ENCODE data around the gene GXYLT2.
"Not testable (repeated sequence)": the region's sequence is repeated elsewhere in the genome, so short reads cannot be mapped to it uniquely, and the experiment has no call there.

GXYLT2 gene

DNA sequence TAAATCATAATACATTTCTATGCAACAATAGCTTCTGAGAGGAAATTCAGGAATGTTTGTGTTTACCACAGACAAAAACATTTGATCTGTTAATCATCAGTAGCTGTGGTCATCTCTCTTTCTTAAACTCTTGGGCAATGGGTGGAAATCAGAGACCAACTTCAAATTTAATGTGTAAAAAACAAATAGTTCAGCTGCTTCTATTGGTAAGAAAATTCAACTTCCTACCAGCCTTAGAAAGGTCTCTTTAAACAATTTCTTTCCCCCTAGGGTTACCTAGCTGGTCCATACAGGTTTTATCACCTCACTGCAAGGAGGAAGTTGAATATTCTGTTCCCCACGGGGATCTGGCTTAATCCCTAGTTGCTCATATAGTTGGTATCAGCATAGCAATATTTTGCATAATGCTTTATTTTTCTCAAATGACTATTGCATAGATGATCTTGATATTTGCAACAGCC is 88.5 kb downstream of the GXYLT2 start:
- no peak for DNase-seq

DNA sequence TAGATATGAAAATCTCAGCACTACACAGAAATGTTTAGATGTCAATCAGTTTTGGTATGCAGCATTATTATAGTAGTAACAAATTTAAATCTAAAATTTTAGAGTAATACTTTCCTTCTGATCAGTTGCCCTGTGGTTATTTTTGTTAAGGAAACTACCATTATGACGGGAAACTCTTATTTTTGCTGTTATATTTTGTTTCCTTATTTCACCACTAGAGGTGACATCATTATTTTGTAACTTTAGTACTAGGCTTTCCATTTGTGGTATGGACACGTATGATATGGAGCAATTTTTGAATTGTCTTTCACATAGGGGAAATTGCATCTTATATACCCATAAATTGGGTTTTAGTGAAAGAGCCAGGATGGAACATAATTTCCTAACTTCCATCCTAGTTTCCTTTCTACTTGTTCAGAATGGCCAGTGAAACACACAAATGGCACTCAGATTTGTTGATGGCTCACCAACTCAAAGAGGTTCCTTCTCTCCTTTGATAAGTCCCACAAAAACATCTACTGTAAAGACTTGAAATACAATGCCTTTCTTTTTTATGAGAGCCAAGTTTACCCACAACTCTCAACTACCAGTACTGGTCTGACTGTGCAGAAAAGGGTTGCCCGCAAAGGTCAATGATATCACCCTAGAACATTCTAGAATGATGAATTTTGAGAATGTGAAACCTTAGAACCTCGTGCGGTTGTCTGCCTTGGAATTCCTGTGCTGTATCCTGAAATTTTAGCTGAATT is 89.4 kb downstream of the GXYLT2 start:
- DNase-seq = no peak

DNA sequence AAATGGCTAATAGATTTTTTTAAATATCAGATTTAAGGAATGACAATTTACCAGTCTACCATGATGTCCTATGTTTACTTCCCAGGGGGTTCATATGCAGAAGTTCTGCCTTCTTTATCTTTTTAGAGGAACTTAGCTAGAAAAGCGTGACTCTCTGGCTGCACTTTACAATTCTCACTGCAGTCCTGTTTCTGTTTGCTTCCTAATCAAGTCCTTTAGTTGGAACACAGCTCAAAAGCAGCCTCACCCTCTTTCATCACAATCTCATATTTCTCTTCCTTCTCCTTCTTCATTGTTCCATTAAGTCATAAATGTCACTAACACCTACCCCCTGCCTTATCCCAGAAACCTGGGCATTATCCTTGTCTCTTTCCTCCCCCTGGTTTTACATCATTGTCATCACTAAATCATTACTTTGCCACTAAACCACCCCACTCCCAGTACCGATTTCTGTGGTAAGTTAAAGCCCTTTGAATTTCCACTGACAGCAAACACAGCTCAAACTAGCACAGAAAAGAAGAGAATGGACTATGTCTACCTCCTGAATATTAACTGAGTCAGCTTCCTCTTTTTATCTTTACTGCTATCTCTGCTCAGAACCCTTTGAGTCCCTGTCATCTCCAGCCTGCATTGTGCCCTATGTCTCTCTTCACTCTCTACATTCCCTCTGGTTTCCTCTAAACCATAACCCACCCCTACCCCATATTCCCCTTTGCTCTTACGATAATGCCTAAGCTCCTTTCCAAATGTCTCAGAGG is 94.9 kb downstream of the GXYLT2 start:
- DNase-seq = no peak

DNA sequence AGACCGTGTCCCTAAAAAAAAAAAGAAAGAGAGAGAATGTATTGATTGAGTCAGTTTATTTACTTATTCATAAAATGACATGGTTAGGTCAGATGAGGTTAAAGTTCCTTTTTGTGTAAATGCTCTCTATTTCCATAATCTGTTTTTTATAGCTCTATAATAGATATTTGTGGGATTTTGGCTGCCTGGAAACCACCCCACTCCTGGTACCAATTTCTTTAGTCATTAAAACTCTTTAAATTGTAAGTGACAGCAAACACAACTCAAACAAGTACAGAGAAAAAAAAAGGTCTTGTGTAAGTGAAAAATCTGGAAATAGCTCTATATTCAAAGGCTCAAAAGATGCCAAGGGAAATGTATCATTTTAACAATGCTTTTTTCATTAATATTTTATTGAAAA is 97.7 kb downstream of the GXYLT2 start:
- no peak for DNase-seq

DNA sequence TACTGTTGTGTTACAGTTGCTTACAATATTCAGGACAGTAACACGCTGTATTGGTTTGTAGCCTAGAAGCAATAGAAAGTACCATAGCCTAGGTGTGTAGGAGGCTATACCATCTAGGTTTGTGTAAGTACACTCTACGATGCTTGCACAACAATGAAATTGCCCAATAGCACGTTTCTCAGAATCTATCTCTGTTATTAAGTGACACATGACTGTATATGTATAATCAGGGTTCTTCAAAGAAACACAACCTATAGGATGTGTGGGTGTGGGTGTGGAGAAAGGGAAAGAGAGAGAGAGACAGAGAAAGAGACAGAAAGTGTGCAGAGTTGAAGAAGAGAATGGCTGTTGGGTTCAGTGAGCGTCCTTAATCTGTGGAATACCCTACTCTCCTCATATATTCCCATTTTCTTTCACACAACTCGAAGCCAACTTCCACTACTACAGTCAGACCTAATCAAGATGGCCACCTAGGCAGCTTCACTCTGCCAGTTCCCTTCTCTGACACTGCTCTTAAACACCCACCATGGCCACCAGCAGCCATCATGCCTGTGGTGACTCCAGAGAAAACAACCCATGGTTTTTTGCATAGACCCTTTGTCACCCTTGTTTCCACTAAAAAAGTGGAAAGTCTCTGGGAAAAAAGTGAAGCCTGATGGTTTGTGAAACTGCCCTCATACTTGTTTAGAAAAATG is 103.0 kb downstream of the GXYLT2 start:
- DNase-seq = no peak

DNA sequence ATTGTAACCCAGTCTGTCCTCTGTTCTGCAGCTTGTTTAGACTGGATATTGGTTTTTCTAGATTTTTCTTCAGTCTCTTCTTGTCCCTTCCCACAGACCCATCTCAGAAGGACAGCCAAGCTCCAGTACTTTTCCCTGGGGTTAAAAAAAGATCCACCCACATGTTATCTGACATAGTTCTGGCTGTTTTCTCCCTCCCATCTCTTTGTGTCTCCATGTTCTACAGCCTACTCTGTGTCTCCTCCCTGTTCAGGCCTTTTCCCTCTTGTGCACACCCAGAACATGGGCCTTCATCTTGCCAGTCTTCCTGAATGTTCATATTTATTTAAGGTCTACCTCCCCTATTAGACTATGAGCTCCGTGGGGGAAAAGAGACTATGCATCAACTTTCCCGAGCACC is 103.7 kb downstream of the GXYLT2 start:
- DNase-seq = no peak

DNA sequence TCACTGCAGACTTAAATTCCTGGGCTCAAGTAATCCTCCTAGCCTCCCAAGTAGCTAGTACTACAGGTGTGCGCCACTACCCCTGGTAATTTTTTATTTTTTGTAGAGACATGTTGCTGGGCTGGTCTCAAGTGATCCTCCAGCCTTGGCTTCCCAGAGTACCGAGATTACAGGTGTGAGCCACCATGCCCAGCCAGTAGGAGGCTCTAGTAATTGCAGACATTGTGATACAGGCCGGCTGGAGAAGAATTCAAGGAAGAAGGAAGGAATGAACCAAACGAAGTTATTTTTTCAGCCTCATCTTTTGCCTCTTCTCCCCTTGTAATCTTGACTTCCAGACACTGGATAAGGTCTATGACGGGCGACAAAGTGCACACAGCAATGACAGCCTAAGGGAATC is 105.5 kb downstream of the GXYLT2 start:
- DNase-seq = no peak

DNA sequence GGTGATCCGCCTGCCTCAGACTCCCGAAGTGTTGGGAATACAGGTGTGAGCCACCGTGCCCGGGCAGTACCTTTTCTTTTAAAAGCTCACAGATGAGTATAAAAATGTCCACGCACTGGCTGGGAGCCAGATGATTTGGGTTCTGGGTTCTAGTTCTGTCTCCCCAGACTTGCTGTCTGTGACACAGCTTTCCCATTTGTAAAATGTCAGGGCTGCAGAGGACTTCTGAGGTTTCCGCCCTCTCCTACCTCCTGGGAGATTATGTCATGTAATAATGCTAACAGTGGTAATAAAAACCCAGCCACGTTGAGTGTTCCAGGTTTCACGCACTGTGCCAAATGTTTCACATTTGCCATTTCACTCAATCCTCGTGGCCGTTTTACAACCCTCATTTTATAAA is 107.5 kb downstream of the GXYLT2 start:
- DNase-seq = no peak

DNA sequence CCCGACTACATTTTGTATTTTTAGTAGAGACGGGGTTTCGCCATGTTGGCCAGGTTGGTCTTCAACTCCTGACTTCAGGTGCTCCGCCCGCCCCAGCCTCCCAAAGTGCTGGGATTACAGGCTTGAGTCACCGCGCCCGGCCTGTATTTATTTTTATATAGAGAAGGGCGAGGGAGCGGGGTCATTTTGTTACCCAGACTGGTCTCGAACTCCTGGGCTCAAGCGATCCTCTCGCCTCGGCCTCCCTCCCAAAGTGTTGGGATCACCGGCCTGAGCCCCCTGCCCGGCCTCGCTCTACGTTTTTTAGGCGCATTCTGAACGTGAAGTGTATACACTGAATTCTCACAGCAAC is 108.3 kb downstream of the GXYLT2 start:
- DNase-seq = no peak

DNA sequence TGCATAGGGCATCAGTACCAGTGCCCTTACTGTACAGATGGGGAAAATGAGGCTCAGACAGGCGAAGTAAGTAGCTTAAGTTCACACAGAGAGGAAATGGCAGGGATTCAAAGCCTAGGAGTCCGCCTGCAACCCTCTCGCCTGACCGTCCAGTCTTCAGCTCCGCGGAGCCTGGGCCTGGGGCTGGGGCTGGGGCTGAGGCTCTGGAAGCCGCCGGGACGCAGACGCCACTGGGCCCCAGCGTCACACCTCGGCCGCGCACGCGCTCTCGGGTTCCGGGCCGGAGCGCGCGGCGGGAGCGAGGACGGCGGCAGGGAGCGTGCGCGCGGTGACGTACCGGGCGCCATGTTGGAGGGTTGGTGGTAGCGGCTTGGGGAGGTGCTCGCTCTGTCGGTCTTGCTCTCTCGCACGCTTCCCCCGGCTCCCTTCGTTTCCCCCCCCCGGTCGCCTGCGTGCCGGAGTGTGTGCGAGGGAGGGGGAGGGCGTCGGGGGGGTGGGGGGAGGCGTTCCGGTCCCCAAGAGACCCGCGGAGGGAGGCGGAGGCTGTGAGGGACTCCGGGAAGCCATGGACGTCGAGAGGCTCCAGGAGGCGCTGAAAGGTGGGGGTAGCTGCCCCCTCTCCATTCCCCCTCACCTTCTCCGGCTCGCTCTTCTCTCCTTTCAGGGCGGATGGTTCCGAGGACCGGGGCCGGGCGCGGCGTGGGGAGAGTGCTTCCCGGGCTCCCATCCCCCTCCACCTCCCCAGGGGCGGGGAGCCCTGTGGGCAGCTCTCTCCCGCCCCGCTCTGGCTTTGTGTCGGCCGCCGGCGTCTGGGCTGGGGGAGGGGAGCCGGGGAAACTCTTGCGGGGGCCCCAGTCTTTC is 108.9 kb downstream of the GXYLT2 start, which contains the start of gene PPP4R2:
TSS of gene PPP4R2 (plus strand) at position 339 of the 861 bp plus-strand sequence. CDS start at position 566, 227 bp downstream.
- DNase-seq = peak; percentile 70 to 81

DNA sequence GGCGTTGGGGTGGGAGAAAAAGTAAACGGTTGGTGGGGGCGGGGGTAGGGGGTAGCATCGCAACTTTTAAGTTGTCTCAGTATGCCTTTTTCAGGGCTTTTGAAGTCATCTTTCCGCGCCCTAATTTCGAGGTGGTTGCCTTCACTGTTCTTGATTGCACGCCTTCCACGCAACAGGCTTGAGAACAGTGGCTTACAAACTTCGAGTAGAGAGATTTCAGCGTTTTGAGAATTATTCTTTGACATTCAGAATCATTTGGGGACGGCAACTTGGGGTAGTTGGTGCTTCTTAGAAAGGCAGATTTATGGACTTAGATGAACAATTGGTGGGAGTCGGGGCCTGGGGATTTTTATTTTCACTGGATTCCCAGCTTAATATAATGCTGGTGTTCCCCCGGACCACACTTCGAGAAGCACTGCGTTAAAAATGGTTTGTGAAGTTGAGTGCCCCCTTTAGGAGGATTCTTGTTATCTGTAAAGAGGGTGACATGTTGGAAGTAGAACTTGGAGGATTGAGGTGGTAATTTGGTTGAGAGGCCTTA is 109.6 kb downstream of the GXYLT2 start:
- peak; percentile 14 to 58 for DNase-seq

DNA sequence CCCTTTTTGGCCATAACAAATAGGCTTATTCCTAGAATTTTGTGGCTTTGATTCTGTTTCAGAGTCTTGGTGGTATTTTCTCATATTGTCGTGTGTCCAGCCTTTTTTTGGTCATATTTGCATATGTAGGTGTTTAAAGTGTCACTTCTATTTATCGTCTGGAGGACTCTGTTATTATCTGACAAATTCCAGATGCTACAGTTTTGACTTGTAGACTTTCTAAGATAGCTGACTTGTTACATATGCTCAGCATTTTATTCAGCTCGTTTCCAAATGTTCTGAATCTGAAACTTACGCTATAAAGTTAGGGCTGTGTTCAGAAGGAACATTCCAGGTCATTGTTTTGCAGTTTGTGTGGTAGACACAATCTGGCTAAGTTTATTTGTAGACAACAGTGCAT is 110.6 kb downstream of the GXYLT2 start:
- no peak for DNase-seq

DNA sequence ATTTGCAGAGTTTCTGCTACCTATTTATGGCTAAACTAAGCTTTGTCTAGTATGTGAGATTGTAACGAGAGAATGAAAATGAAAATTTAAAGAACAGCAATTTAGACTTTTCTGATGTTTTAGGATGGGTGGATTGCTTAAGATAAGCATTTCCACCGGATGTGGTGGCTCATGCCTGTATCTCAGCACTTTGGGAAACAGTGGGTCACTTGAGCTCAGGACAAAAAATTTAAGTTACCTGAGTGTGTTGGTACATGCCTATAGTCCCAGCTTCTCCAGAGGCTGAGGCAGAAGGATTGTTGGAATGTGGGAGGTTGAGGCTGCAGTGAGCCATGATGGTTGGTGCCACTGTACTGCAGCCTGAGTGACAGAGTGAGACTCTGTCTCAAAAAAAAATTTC is 112.1 kb downstream of the GXYLT2 start:
- DNase-seq = no peak

DNA sequence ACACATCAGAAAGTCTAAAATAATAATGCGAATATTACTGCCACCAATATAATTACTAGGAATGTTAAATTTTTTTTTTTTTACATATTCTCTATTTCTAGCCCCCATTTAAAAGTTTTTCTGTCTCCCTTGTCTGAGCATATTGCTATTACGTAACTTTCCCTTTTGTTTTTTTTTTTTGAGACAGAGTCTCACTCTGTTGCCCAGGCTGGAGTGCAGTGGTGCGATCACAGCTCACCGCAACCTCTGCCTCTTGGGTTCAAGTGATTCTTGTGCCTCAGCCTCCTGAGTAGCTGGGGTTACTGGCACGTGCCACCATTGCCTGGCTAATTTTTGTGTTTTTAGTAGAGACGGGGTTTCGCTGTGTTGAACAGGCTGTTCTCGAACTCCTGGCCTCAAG is 115.2 kb downstream of the GXYLT2 start:
- DNase-seq = not testable (repeated sequence)

DNA sequence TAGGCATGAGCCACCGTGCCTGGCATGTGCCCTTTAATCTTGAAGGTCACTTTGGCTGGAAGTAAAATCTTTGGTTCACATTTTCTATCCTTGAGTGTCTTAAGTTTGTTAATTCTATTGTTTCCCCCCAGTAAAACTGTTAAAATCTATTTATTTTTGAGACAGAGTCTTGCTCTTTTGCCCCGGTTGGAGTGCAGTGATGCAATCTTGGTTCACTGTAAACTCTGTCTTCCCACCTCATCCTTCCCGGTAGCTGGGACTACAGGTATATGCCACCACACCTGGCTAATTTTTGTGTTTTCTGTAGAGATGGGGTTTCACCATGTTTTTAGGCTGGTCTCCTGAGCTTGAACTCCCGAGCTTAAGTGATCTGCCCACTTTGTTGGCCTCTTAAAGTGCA is 116.5 kb downstream of the GXYLT2 start:
- no peak for DNase-seq

DNA sequence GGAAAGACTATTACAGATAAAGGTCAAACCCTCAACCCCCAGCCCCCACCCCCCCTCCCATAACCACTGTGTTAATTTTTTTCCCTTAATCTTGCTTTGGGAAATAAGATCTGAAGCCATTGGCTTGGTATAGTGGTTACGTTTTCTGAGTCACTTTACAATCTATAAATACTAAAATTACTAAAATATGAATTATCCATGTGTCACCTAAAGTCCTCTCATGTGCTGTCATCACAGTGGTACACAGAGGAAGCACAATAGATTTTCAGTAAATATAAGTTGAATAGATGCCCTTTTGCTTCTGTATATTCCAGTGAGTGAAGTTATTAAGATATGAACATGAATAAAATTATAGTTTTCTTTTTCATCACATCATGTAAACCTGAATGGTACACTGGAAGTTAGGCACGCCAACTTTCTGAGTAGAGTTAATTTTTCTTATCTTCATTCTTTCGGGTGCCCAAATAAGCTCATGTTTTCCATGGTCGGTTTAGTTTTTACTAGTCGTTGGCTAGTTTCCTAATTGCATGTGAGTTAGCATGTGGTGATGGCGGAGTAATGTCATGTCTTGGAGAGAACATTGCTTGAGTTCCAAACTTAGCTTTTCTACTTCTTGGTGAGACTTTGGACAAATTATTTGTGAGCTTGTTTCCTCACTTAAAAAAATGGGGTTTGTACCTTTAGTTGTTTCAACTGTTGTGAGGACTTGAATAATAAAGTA is 120.3 kb downstream of the GXYLT2 start:
- DNase-seq = no peak

DNA sequence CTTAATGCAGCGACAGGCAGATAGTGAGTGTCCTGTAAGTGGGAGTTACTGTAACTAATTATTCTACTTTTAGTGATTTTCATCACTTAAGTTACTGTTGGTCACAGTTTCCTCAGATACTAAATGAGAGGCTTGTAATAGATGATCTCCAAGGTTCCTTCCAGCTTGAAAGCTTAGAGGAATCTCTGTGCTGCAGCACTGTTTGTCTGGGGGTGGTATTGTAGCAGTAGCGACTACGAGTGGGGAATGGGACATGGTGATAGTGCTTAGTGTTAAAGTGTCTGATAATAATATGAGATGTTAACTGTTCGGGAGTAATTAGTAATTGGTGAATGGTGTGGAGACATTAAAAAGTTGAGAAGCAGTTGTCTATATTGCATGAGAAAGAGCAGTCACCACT is 121.2 kb downstream of the GXYLT2 start:
- DNase-seq = no peak

DNA sequence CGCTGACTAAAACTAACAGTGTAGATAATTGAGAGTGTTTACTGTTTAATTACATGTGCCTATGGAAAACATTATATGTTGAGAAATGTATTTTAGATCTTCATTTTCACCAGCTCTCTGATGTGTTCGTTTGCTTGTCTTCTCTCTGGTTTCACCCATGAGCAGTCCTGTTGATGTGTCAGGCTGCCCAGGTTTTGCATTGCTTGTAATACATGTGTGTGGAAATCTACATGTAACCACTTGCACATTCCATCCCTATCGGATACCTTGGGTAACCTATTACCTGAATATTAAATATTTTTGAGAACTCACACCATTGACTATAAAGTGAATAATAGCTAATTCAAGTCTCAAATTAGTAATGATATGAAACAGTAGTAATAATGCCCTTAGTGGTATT is 121.9 kb downstream of the GXYLT2 start:
- DNase-seq = no peak

DNA sequence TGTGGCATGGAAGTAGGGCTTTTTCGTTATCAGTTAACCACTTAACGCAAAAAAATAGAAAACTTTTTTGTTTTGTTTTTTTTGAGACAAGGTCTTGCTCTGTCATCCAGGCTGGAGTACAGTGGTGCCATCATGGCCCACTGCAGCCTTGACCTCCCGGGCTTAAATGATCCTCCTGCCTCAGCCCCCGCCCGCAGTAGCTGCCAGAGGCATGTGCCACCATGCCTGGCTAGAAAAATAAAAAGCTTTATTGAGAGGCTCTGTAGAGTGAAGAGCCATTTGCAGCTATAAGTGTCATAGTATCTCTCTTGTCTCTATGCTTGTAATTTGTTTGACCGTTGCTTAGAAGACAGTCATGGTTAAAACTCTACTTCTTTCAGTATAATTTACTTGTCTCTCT is 122.3 kb downstream of the GXYLT2 start:
- no peak for DNase-seq

DNA sequence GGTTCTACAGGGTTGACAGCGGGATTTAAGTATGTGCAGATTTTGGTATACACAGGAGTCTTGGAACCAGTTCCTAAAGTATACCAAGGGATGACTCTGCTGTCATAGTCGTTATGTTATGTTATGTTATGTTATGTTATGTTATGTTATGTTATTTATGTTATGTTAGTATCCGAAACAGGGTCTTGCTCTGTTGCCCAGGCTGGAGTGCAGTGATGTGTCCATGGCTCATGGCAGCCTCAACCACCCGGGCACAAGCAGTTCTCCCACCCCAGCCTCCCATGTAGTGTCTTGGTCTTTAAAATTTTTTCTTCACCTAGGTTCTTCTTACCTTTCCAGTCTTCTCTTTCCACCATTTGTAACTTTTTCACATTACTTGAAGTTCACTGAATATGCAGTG is 130.5 kb downstream of the GXYLT2 start:
- no peak for DNase-seq

DNA sequence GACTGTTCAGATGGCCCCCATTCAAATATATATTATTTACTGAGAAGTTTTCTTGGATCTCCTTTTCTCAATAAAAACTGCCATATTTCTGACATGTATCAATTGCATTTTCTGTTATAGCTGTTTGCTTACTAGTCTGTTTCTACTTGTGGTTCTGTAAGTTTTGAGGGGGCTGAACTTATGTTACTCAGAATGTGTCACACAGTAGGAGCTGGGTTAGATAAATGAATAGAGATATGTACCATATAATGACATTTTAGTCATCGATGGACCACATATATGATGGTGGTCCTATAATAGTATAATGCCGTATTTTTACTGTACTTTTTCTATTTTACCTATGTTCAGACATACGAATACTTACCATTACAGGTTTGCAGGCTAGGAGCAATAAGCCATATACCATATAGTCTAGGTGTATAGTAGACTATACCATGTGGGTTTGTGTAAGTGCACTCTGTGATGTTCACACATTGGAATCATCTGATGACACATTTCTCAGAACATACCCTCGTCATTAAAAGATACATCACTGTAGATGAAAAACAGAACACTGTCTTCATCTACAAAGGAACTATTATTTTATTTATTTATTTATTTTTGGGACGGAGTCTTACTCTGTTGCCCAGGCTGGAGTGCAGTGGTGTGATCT is 131.1 kb downstream of the GXYLT2 start:
- DNase-seq = no peak

Measured in NCI-H524 (cell line).